ENCODE measurements around the gene TBC1D22A. TPM values are rescaled to one million over a fixed set of nuclear protein-coding genes. Genes with fewer than 3 reads are reported as not detected.

Gene TBC1D22A
- total RNA-seq, 1 experiment from 2014 or later: 27.6 TPM

DNA sequence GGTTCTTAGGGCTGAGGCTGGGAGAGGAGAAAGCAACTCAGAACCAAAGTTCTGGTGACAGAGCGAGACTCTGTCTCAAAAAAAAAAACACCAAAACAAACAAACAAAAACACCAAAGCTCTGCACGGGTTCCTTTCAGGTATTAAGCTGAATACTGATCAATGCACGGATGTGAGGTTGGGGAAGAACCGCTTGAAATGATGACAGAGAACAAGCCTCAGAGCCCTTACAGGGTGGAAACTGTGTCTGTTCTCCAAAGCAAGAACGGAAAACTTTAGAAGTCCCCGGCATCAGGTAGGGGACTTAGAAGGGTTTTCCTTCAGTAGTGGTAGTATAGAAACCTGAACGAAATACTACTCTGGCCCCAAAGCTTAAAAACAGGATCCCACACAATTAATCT lies 260.0 kb downstream of the TBC1D22A start:
- Mint-ChIP-seq H3K9me3 (ENCODE audit: low read depth, unreplicated experiment) (peaks cover 2% of the 10 kb centered on the region), H3K4me1 (ENCODE audit: low read depth, unreplicated experiment) (peaks cover 8% of the 10 kb centered on the region), H3K27me3 (ENCODE audit: unreplicated experiment) (no peaks in the 10 kb centered on the region), H3K4me3 (ENCODE audit: low read depth, unreplicated experiment) (no peak overlapping the region), H3K36me3 (ENCODE audit: insufficient read depth, unreplicated experiment) (no peaks in the 10 kb centered on the region), H3K27ac (ENCODE audit: unreplicated experiment) (no peak overlapping the region)
- TF ChIP-seq, protein P1, sequence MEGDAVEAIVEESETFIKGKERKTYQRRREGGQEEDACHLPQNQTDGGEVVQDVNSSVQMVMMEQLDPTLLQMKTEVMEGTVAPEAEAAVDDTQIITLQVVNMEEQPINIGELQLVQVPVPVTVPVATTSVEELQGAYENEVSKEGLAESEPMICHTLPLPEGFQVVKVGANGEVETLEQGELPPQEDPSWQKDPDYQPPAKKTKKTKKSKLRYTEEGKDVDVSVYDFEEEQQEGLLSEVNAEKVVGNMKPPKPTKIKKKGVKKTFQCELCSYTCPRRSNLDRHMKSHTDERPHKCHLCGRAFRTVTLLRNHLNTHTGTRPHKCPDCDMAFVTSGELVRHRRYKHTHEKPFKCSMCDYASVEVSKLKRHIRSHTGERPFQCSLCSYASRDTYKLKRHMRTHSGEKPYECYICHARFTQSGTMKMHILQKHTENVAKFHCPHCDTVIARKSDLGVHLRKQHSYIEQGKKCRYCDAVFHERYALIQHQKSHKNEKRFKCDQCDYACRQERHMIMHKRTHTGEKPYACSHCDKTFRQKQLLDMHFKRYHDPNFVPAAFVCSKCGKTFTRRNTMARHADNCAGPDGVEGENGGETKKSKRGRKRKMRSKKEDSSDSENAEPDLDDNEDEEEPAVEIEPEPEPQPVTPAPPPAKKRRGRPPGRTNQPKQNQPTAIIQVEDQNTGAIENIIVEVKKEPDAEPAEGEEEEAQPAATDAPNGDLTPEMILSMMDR (IDR thresholded peaks at IDR 0.05; ENCODE audit: unreplicated experiment): no peak
- CTCF ChIA-PET: no interaction called here
- intact Hi-C loops (cut with micrococcal nuclease; ENCODE audit: unreplicated experiment): no loop called here
- DNase-seq: no peak
- no TSS peak for BruUV-seq (replicated peaks)

DNA sequence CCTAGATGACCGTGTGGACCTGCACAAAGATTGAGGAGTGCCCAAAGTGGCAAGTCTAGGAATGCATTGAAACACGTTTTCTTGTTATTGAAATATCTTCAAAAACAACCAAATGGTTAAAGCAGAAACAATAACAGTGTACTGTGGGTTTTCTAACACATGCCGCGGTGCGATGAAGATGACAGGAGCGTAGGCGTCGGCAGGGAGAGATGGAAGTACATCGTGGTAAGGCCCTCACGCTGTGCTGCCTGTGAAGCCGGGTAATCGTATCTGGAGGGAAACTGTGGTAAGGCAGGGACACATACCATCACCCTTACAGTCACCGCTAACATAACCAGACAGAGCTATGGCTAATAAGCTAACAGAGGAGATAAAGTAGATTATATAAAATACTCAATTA lies 261.4 kb downstream of the TBC1D22A start:
- no TSS peak for BruUV-seq (replicated peaks)
- Mint-ChIP-seq H3K36me3 (ENCODE audit: insufficient read depth, unreplicated experiment) (no peaks in the 10 kb centered on the region), H3K4me1 (ENCODE audit: low read depth, unreplicated experiment) (peaks cover 8% of the 10 kb centered on the region), H3K4me3 (ENCODE audit: low read depth, unreplicated experiment) (no peak overlapping the region), H3K27ac (ENCODE audit: unreplicated experiment) (no peak overlapping the region), H3K9me3 (ENCODE audit: low read depth, unreplicated experiment) (peaks cover 2% of the 10 kb centered on the region), H3K27me3 (ENCODE audit: unreplicated experiment) (no peaks in the 10 kb centered on the region)
- CTCF ChIA-PET: no interaction called here
- DNase-seq: no peak
- TF ChIP-seq, protein P1 (IDR thresholded peaks at IDR 0.05; ENCODE audit: unreplicated experiment): no peak
- intact Hi-C loops (cut with micrococcal nuclease; ENCODE audit: unreplicated experiment): no loop called here

- CTCF ChIA-PET: interaction anchor here (1.5 kb wide), 1 partner anchor 15 kb away, joined by 3 read pairs; no protein-coding TSS in a partner anchor
- no TSS peak for BruUV-seq (replicated peaks)
- H3K36me3 Mint-ChIP-seq (ENCODE audit: insufficient read depth, unreplicated experiment): no peaks in the 10 kb centered on the region
- H3K4me3 Mint-ChIP-seq (ENCODE audit: low read depth, unreplicated experiment): no peak overlapping the region
- H3K27ac Mint-ChIP-seq (ENCODE audit: unreplicated experiment): no peak overlapping the region
- H3K4me1 Mint-ChIP-seq (ENCODE audit: low read depth, unreplicated experiment): no peaks in the 10 kb centered on the region
- DNase-seq: no peak
- H3K9me3 Mint-ChIP-seq (ENCODE audit: low read depth, unreplicated experiment): no peaks in the 10 kb centered on the region
- intact Hi-C loops (cut with micrococcal nuclease; ENCODE audit: unreplicated experiment): no loop called here
- H3K27me3 Mint-ChIP-seq (ENCODE audit: unreplicated experiment): no peaks in the 10 kb centered on the region
- TF ChIP-seq, protein P1 (IDR thresholded peaks at IDR 0.05; ENCODE audit: unreplicated experiment): no peak
These were observed 265.3 kb downstream of the TBC1D22A start for GRCh38 chr22:47027766-47028165.

DNA sequence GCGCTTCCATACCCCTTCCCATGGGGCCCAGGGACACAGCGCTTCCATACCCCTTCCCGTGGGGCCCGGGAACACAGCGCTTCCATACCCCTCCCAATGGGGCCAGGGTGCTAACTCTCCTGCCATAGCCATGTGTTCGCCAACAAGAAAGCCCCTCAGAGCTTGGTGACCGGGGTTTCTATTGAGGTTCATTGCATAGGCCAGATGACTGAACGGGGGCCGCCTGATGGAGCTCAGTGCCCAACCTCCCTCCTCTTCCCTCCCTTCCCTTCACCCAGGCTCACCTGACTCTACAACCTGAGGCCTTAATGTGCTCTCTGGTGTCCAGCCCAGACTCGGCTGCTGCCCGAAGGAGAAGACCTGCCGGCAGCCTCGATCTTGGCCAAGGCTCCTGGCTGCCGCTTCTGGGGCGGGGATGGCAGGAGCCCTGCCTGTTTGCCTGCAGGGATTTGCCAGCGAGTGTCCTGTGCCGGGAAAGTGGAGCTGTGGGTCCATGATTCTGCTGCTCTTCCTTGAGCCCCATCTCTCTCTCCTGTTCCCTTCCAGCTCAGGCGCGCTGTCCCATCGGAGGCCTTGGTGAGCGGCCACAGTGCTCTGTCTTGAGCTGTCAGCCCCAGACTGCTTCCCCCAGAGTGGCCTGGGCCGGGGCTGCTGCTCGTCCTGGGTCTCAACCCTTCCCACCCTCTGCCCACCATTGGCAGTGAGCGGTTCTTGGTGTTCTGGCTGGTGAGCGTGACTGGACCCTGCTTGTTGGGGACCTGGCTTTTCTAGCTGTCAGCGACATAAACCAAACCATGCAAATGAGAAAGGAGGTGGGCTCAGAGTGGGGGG lies 267.0 kb downstream of the TBC1D22A start:
- CTCF ChIA-PET: interaction anchor here (1.5 kb wide), 1 partner anchor 16 kb away, joined by 3 read pairs; no protein-coding TSS in a partner anchor
- H3K27me3 Mint-ChIP-seq (ENCODE audit: unreplicated experiment): no peaks in the 10 kb centered on the region
- BruUV-seq (replicated peaks): no TSS peak
- no peaks in the 10 kb centered on the region for H3K36me3 Mint-ChIP-seq (ENCODE audit: insufficient read depth, unreplicated experiment)
- TF ChIP-seq, protein P1 (IDR thresholded peaks at IDR 0.05; ENCODE audit: unreplicated experiment): no peak
- DNase-seq: no peak
- H3K27ac Mint-ChIP-seq (ENCODE audit: unreplicated experiment): no peak overlapping the region
- H3K9me3 Mint-ChIP-seq (ENCODE audit: low read depth, unreplicated experiment): no peaks in the 10 kb centered on the region
- no peaks in the 10 kb centered on the region for H3K4me1 Mint-ChIP-seq (ENCODE audit: low read depth, unreplicated experiment)
- H3K4me3 Mint-ChIP-seq (ENCODE audit: low read depth, unreplicated experiment): no peak overlapping the region
- intact Hi-C loops (cut with micrococcal nuclease; ENCODE audit: unreplicated experiment): no loop called here
